ENCODE data around the gene NATD1.
"Not testable (repeated sequence)": the region's sequence is repeated elsewhere in the genome, so short reads cannot be mapped to it uniquely, and the experiment has no call there.

NATD1 gene

GRCh38 chr17:21243516-21244303 is 9.5 kb downstream of the NATD1 start:
- DNase-seq = no peak

DNA sequence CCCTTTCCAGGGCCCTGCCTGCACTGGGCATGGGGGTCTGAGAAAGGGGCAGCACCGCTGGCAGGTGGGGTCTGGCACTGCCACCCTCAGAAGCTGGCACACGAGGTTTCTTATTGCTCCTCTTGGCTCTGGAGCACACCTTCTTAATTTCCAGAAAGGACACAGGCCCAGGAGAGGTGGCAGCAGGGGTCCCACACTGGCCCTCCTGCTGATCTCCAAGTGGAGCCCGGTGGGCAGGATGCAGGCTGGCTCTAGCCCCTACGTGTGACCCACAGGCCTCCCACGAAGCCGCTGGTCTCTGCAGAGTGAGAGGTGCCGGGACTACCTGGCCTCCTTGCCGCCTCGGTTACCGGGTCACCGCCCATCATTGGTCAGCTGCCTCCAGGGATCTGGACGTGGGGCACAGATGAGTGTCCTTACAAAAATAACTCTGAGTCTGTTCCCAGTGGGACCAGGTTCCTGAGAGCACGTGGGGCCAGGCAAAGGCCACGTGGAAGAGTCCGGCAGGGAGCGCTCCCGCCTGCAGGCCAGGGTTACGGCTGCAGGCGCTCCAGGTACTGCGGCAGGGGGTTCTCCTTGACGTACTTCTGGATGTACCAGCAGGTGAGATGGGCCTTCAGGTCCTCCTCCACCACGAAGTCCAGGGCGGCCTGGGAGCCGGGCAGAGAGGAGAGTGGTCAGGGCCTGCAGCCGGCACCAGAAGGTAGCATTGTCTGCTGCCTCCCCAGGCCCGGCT is 10.3 kb downstream of the NATD1 start:
- DNase-seq = no peak

GRCh38 chr17:21242026-21242697 is 11.0 kb downstream of the NATD1 start:
- no peak for DNase-seq

- DNase-seq = no peak
Observed at GRCh38 chr17:21241564-21241963, 11.6 kb downstream of the NATD1 start.

GRCh38 chr17:21240369-21241055 is 12.7 kb downstream of the NATD1 start:
- DNase-seq = no peak

DNA sequence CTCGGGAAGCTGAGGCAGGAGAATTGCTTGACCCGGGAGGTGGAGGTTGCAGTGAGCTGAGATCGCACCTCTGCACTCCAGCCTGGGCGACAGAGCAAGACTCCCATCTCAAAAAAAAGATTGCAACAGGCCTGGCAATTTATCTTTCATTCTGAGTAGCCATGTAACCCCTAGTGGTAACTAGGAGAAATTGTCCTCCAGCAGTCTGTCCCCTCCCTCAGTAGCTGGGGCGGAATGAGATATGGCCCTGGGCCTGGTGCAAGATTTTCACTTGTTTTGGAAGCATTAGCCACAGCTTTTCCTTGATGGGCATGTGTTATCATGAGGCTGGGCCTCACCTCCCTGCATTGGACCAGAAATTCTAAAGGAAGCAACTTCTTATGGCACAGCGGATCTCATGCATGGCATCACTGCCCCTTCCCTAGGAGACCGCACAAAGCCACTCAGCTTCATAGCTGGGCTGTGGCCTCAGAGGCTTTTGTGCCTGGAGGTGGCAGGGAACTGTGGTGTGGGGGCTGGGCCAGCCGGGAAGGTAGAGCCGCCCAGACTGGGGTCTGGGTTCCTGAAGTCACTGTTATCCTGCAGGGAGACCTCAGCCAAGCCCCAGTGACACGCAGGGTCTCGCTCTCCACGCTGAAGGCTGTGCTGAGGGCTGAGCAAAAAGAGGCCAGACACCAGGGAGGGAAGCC is 13.4 kb downstream of the NATD1 start:
- peak; percentile 22 for DNase-seq

- DNase-seq = no peak
Observed at GRCh38 chr17:21235921-21236320, 17.3 kb downstream of the NATD1 start.

DNA sequence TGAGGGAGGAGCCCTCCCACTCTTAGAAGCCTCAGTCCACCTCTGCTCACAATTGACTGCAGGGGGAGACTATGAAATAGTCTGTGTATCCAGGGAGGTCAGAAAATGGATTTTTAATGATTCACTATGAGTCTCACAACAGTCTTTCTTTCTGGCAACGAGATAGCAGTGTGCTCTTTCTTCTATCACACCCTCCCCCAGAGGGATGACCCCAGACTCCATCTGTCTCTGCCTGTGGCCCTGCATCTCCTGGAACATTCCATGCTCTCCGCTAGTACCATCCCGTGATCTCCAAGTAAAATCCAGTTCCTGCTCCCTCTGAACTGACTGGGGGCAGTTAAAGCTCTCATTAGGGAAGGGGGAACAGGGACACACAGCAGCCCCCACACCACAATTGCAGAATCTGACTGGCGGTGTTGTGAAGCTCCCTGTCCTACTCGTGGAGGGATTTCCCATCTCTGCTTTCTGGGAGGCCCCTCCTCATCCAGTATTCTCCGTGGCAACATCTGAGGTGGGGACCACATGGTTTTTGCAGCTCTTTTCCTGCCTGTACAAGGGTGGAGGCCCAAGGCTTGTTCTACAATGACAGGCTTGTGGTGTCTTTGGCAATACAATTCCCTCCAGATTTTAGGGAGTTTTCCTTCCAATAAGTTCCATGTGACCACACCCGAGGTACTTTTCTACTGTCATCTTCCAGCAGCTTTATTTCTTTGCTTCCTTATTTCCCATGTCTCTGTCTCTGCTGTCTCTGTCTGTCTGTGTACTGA is 19.4 kb downstream of the NATD1 start:
- no peak for DNase-seq

DNA sequence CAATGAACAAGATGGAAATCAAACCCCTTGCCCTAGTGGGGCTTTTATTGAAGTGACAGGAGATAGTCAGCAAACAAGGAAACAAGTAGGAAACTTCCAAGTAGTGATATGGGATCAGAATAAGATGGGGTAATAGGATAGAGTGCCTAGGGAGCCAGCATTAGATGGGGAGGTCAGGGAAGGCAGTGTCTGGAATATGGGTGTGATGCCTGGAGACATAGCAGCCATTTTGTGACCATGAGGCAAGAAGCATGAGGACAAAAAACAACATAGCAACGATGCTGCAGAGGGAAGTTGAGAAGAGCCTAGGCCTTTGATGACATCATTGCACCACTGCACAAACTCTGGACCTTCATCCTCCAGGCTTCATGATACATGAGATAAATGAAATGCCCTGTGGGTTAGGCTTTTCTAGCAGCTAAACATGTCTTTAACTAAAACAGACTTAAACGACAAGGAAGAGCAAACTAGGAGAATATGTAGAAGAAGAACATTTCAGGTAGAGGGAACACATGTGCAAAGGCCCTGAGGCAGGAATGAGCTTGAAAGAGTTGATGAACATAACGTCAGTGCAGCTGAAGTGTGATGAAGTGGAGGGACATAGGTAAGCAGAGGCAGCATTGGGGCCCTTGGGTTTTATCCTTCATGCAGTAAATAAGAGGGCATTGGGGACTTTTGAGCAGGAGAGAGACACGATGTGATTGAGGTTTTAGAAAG is 21.0 kb downstream of the NATD1 start:
- no peak for DNase-seq

GRCh38 chr17:21231533-21231932 is 21.7 kb downstream of the NATD1 start:
- no peak for DNase-seq

GRCh38 chr17:21228845-21229244 is 24.4 kb downstream of the NATD1 start:
- no peak for DNase-seq

- no peak for DNase-seq
Observed at GRCh38 chr17:21228111-21228510, 25.1 kb downstream of the NATD1 start.

- DNase-seq = not testable (repeated sequence)
Observed at GRCh38 chr17:21227277-21227676, 25.9 kb downstream of the NATD1 start.

- DNase-seq = no peak
Observed at GRCh38 chr17:21223086-21223485, 30.1 kb downstream of the NATD1 start.

GRCh38 chr17:21218831-21219380 is 34.3 kb downstream of the NATD1 start:
- DNase-seq = no peak

- peak; percentile 38 for DNase-seq
Observed at GRCh38 chr17:21218101-21218500, 35.1 kb downstream of the NATD1 start.

DNA sequence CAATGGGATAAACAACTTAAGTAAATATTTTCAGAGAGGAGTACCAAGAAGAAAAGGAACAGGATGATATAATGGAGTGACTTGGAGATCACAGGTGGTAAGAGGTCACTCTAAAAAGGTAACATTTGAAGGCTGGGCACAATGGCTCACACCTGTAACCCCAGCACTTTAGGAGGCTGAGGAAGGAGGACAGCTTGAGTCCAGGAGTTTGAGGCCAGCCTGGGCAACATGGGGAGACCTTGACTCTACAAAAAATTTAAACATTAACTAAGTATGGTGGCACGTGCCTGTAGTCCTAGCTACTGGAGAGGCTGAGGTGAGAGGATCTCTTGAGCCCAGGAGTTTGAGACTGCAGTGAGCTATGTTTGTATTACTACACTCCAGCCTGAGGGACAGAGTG is 35.9 kb downstream of the NATD1 start:
- no peak for DNase-seq

DNA sequence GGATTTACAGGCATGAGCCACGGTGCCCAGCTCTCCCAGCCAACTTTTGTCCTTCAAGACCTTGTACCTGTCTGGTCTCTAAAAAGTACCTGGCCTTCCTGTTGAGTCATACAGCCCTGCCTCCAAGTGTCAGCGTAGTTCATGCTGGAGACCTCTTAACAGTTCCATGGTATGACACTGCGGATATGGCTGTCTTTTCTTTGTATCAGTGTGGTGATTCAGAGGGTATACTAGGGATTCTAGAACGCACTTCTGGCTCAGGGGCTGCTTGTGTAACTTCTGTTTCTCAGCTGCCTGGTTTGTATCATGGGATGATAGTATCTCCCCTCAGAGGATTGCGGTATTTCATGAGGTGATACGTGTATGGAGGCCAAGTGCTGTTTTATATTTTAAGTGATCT is 37.3 kb downstream of the NATD1 start:
- DNase-seq = peak; percentile 16

DNA sequence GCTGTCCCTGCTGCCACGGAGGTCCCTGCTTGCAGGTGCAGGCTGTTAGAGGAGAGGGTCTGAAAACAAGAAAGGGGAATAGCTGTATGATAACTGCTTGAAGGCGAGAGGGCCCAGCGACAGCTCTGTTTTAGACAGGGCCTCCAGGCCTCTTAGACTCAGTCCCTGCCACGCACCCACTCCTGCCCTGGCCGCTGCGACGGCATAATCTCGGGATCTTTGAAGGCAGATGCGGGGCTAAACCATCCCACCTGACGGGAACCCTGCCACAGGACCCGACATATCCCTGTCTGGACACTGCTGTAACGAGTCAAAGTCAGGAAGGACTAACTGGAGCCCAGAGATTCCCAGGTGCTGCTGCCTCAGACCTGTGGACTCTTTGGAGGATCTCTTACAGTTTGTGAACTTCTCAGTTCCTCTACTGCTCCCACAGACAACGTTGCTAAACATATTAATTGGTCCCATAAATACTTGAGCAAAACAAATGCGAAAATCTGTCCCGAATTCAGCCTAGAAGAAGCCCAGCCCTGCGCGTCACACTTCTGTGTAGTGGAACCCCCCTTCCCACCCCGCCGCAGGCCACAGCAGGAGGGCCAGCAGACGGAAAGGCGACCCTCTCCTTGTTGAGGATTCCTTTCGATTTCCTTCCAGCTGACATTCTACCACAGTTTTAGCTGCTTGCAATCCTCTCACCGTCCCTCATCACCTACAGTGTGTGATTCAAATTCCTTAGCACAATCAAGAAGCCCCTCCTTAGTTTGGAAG is 38.3 kb downstream of the NATD1 start:
- no peak for DNase-seq

All from activated CD4-positive, alpha-beta T cell treated with anti-CD3 and anti-CD28 coated beads, Interleukin-2, amount 50 U/mL, for 16 hours (primary cell).